ENCODE measurements around the gene POM121L2.

DNA sequence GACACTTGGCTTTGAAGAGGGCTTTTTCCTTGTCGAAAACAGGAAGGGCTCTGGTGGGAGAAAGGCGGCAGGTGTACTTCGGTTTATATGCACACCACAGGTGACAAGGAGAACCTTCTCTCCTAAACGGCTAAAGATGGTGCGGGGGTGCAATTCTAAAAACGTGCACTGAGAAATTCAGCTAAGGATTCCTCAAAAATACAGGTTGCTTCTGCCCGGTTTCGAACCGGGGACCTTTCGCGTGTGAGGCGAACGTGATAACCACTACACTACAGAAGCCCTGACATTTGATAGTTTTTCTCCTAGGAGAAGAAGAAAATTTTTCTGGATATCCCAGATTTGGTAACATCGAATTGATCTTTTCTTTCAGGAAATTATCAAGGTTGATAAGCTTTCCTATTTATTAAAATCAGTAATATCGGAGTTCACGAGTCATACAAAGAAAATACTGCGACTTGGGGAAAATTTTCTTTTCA is 32.0 kb downstream of the POM121L2 start:
- TF ChIP-seq CTCF (IDR thresholded peaks at IDR 0.05; ENCODE audit: low read depth, low read length, missing input control) (no peak), FOXA1 (IDR thresholded peaks at IDR 0.05) (no peak), NR2F2 (IDR thresholded peaks at IDR 0.05) (no peak), SP1 (IDR thresholded peaks at IDR 0.05) (no peak), RAD21 (IDR thresholded peaks at IDR 0.05) (no peak), REST (IDR thresholded peaks at IDR 0.05) (no peak), YY1 (IDR thresholded peaks at IDR 0.05) (no peak), JUND (IDR thresholded peaks at IDR 0.05) (no peak), EGR1 (IDR thresholded peaks at IDR 0.05; ENCODE audit: low read depth in 2 of 2) (no peak), ATF3 (IDR thresholded peaks at IDR 0.05) (peak; percentile 98), HNF4G (IDR thresholded peaks at IDR 0.05) (no peak), GABPA (IDR thresholded peaks at IDR 0.05 in 1 of 2, conservative IDR thresholded peaks at IDR 0.05 in 1 of 2) (no peak), TAF1 (conservative IDR thresholded peaks at IDR 0.05) (no peak)
- TF ChIP-seq, protein P1, sequence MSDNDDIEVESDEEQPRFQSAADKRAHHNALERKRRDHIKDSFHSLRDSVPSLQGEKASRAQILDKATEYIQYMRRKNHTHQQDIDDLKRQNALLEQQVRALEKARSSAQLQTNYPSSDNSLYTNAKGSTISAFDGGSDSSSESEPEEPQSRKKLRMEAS (IDR thresholded peaks at IDR 0.05) = no peak
